Body of pancreas (tissue), 4 donors: Measurements from ENCODE around the gene PLPP1.

Experiments
- CTCF ChIP-seq, 7 experiments: fragments of 450-650 bp in 4 of 7; fragments of 200-600 bp in 3 of 7; sonication (generic) in 3 of 7; IDR thresholded peaks; one replicate each; pipeline ENCODE4 v1.5.1; 2016 to 2019; ENCODE audit warnings: antibody characterized with exemption in 7 of 7
- POLR2A ChIP-seq, 3 donors: fragments of 450-650 bp; IDR thresholded peaks; one replicate each; pipeline ENCODE4 v1.6.1; 2016; ENCODE audit warnings: antibody characterized with exemption in 3 of 3, mild to moderate bottlenecking in 2 of 3

GRCh38 chr5:55480781-55481180, 54.0 kb downstream of the PLPP1 start:
- TF ChIP-seq CTCF (IDR thresholded peaks at IDR 0.05) (no peak), POLR2A (IDR thresholded peaks at IDR 0.05) (no peak)
